ENCODE measurements around the gene SLC12A2. TPM values are rescaled to one million over a fixed set of nuclear protein-coding genes. Genes with fewer than 3 reads are reported as not detected.

Gene SLC12A2
- total and polyA plus RNA-seq, 11 donors: 2.8 to 24.1 (median 14.8) TPM

GRCh38 chr5:128234928-128235641 lies 151.5 kb downstream of the SLC12A2 start:
- no peak overlapping the region for H3K4me3 ChIP-seq
- H3K36me3 ChIP-seq: no peaks in the 10 kb centered on the region
- DNase-seq (no peak), ATAC-seq (no peak)
- peaks cover 0 to 3% (median 0%) of the 10 kb centered on the region in 9 donors for H3K27me3 ChIP-seq
- intact Hi-C loops (cut with DNase I): no loop called here
- 89 to 98% (median 92%) methylated on average over 6 to 7 of the region's 7 CpGs for WGBS, 4 donors
- peaks cover 0 to 13% (median 0%) of the 10 kb centered on the region in 12 donors for H3K9me3 ChIP-seq
- no peaks in the 10 kb centered on the region for H3K4me1 ChIP-seq
- no peak for TF ChIP-seq POLR2A (IDR thresholded peaks at IDR 0.05)
- no peak for TF ChIP-seq CTCF (IDR thresholded peaks at IDR 0.05)
- no peak overlapping the region for H3K27ac ChIP-seq

GRCh38 chr5:128236334-128236733 lies 152.8 kb downstream of the SLC12A2 start:
- H3K9me3 ChIP-seq: peaks cover 0 to 7% (median 0%) of the 10 kb centered on the region in 12 donors
- no peak overlapping the region for H3K27ac ChIP-seq
- no peak overlapping the region for H3K4me3 ChIP-seq
- no peak for ATAC-seq
- no peaks in the 10 kb centered on the region for H3K4me1 ChIP-seq
- H3K27me3 ChIP-seq: peaks cover 0 to 3% (median 0%) of the 10 kb centered on the region in 9 donors
- no peak for DNase-seq
- TF ChIP-seq POLR2A (IDR thresholded peaks at IDR 0.05): no peak
- H3K36me3 ChIP-seq: no peaks in the 10 kb centered on the region
- intact Hi-C loops (cut with DNase I): no loop called here
- WGBS, 4 donors: 81 to 92% (median 91%) methylated on average over 7 of the region's 7 CpGs

GRCh38 chr5:128237000-128237399 lies 153.4 kb downstream of the SLC12A2 start:
- H3K36me3 ChIP-seq: no peaks in the 10 kb centered on the region
- ATAC-seq (no peak), DNase-seq (no peak)
- no peaks in the 10 kb centered on the region for H3K4me1 ChIP-seq
- peaks cover 0 to 7% (median 0%) of the 10 kb centered on the region in 12 donors for H3K9me3 ChIP-seq
- peaks cover 0 to 3% (median 0%) of the 10 kb centered on the region in 9 donors for H3K27me3 ChIP-seq
- no peak overlapping the region for H3K27ac ChIP-seq
- WGBS, 4 donors: 56 to 71% (median 62%) methylated on average over 2 of the region's 2 CpGs
- intact Hi-C loops (cut with DNase I): no loop called here
- TF ChIP-seq POLR2A (IDR thresholded peaks at IDR 0.05): no peak
- TF ChIP-seq CTCF (IDR thresholded peaks at IDR 0.05): no peak
- H3K4me3 ChIP-seq: no peak overlapping the region

GRCh38 chr5:128237546-128237945 lies 154.0 kb downstream of the SLC12A2 start:
- Histone ChIP-seq H3K9me3 (peaks cover 0 to 7% (median 0%) of the 10 kb centered on the region in 12 donors), H3K4me1 (no peaks in the 10 kb centered on the region), H3K27me3 (peaks cover 0 to 3% (median 0%) of the 10 kb centered on the region in 9 donors), H3K36me3 (no peaks in the 10 kb centered on the region), H3K4me3 (no peak overlapping the region), H3K27ac (no peak overlapping the region)
- DNase-seq (no peak), ATAC-seq (no peak)
- TF ChIP-seq POLR2A (IDR thresholded peaks at IDR 0.05) (no peak), CTCF (IDR thresholded peaks at IDR 0.05) (no peak)
- 49 to 55% (median 52%) methylated on average over 8 of the region's 8 CpGs for WGBS, 4 donors
- intact Hi-C loops (cut with DNase I): no loop called here
